IPS-11a (cell line): ENCODE data around the gene RTL10.
A peak's percentile ranks its signal among the peaks of the same experiment; 100 is the strongest.

ENCODE experiments used
- H3K4me3 ChIP-seq: one replicate; pipeline ENCODE4 v1.5.1; 2013; ENCODE audit warnings: low read depth, low read length, control low read depth

RTL10 gene, protein sequence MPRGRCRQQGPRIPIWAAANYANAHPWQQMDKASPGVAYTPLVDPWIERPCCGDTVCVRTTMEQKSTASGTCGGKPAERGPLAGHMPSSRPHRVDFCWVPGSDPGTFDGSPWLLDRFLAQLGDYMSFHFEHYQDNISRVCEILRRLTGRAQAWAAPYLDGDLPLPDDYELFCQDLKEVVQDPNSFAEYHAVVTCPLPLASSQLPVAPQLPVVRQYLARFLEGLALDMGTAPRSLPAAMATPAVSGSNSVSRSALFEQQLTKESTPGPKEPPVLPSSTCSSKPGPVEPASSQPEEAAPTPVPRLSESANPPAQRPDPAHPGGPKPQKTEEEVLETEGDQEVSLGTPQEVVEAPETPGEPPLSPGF

DNA sequence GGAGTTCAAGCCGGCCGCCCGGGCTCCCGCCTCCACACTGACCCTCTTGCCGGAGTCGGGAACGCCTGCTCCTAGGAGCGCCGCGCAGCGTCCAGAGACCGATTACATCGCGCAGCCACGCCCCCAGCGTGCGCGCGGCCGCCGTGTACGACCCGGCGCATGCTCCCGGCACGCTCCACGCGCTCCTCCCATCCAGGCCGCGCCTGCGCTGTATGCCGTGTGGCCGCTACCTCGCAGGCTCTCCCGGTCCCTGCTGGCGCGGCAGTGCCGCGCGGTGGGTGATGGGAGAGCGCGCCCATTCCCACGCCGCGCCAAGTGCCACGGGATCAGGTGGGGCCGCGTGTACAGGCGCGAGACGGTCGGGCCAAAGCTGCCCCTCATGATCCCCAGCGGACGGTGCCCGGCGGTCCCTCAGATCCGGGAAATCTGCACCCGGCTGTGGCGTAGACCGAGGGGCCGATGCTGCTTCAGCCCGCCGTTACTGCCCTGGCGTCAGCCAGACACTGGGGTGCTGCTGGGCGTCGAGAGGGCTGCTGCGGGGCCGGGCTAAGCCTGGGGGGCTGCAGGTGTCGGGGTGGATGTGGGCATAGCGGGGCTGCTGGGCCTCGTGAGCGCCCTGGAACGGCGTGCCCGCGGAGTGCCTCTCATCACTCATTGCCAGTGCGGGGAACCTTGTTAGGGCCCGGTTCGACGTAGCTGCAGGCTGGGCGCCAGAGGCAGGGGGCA lies at the start of gene RTL10, which contains the start of gene GNB1L:
TSS of gene RTL10 (minus strand) at position 97 of the 726 bp plus-strand sequence. CDS start 2,613 bp downstream, outside the sequence.
TSS of gene GNB1L (minus strand) at position 97 of the 726 bp plus-strand sequence. CDS start 33,519 bp downstream, outside the sequence.
- peak within 1 kb of the TSS; percentile 91 for H3K4me3 ChIP-seq

DNA sequence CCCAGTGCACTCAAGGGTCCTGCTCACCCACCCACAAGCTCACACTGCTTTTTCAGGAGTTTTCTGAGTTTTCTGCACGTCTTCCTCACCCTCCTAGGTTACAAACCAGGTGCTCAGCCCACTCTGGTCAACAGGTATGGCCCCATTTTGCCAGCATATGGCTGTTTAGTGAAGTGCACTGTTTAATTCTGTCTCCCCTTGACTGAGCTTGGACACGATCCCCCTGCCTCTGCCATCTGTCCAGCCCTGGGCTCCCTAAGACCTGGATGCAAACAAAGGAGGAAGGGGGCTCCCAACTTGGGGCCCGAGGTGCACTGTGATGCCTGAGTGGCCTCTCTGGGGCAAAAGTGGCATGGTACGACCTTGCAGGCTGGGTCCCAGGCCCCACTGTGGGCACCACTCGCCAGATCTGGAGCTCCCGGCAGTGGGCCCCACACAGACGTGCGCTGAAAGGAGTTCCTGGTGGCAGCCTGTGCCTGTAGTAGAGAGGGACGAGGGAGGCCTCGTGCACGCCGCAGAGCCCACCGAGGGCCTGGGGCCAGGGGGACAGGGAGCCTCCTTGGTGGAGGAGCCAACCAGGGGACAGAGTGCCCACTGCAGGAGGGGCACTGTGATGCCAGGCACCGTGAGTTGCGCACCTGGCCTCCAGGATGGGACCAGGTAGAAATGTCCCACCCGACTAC lies 49.6 kb upstream of the RTL10 start:
- H3K4me3 ChIP-seq, result no peak overlapping the region

GRCh38 chr22:19903513-19903912 lies 48.8 kb upstream of the RTL10 start:
- no peak overlapping the region for H3K4me3 ChIP-seq

DNA sequence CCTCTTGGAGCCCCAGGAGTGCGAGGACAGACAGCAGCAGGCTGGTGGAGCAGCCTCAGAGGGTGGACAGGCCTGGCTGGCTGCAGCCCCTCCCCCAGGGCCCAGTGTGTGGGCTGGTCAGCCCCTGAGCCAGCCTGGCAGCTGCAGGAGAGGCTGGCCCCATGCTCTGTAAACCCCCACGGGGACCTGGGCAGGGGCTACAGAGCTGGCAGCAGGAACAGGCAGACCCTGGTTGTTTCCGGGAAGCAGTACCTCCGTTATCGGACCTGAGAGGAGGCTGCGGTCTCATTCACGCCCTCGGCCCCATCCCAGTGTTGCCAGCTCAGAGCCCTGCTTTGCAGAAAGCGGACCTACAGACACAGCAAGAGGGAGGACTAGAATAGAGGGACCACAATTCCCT lies 48.4 kb upstream of the RTL10 start:
- no peak overlapping the region for H3K4me3 ChIP-seq

- H3K4me3 ChIP-seq, result no peak overlapping the region
Measured at GRCh38 chr22:19902245-19902715, 47.6 kb upstream of the RTL10 start.

DNA sequence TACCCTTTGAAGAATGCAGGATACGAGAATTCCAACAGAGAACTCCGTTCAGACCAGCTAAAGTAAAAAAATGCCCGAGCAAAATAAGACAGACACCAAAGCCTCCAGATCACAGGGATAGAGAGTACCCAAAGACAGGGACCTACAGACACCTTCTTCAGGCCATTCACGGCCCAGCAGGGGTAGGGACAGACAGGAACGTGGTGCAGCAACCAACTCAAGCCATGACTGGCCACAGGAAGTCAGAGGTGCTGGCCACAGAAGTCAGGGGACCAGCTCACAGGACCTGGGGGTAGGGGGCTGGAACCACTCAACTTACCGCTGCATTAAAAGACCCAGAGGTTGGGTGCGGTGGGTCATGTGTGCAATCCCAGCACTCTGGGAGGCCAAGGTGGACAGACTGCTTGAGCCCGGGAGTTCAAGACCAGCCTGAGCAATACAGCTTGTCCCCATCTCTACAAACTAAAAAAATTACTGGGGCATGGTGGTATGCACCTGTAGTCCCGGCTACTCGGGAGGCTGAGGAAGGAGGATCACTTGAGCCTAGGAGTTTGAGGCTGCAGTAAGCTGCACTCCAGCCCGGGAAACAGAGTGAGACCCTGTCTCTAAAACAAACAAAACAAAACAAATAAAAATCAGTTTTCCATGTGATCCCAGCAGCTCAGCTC lies 47.0 kb upstream of the RTL10 start:
- no peak overlapping the region for H3K4me3 ChIP-seq

DNA sequence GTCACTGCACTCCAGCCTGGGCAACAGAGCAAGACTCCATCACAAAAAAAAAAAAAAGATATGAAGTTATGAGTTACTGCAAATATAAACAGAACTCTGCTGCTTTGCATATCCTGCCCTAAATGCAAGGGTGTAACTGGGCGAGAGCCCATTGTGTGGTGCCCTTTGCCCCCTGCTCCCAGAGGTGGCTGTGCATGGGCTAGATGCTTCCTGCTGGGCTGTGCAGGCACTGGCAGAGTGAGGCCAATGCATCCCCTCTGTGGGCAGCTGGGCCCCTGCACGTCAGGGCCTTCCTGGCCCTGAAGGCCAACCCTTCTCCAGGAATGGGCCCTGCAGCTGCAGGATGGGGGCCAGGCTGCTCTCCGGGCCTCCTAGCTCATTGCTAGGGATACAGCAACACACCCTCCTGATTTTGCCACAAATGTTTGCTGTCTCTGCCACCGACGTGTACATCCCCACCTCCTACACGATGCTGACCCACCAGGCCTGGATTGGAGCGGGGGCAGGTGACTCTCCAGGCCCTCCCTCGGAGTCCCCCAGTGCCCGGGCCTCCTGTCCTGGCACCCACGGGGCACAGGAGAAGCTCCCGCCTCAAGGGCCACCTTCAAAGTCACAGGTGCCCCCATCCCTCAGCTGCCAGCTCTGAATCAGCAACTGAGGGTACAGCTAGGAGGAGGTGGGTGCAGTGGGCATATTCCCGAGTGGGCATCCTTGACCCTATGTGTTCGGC lies 46.2 kb upstream of the RTL10 start:
- no peak overlapping the region for H3K4me3 ChIP-seq

GRCh38 chr22:19898831-19899567 lies 44.3 kb upstream of the RTL10 start:
- H3K4me3 ChIP-seq, result no peak overlapping the region

- no peak overlapping the region for H3K4me3 ChIP-seq
Measured at GRCh38 chr22:19898145-19898544, 43.5 kb upstream of the RTL10 start.

DNA sequence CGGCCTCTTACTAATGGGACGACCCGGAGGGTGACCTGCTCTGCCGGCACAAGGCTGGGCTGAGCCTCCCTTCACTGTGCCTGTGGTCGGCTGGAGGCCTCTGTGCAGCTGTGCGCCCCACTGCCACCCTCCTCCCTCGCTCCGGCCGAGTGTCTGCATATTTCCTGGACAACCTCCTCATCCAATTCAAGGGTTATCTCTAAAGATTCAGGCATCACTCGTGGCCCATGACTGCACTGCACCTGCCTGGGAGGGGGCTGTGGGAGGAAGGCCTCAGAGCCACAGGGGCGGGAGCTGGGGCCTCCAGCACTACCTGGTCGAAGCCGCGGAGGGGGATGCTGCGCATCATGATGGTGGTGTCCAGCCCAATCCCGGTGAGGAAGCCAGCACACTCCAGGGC lies 43.1 kb upstream of the RTL10 start:
- H3K4me3 ChIP-seq, result no peak overlapping the region

- no peak overlapping the region for H3K4me3 ChIP-seq
Measured at GRCh38 chr22:19896665-19897355, 42.1 kb upstream of the RTL10 start.

GRCh38 chr22:19895160-19895849 lies 40.6 kb upstream of the RTL10 start:
- H3K4me3 ChIP-seq, result no peak overlapping the region

DNA sequence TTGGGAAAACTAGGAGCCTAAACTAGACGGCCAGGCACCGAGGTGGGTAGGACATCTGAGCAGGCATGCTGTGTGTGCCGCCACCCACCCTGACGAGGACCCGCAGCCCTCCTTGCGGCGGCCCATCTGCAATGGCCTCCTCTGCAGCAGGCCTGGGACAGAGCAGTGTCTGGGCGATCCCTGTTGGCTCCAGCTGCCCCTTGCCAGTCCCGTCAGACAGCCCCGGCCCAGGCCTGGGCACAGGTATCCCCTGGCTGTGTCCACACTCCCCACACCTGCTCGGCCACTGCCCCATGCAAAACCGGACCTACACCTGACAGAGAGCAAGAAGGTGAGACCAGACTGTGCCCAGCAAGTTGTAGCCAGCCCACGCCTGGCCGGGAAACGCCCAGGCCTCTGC lies 38.7 kb upstream of the RTL10 start:
- no peak overlapping the region for H3K4me3 ChIP-seq

- H3K4me3 ChIP-seq, result no peak overlapping the region
Measured at GRCh38 chr22:19892925-19893324, 38.3 kb upstream of the RTL10 start.

DNA sequence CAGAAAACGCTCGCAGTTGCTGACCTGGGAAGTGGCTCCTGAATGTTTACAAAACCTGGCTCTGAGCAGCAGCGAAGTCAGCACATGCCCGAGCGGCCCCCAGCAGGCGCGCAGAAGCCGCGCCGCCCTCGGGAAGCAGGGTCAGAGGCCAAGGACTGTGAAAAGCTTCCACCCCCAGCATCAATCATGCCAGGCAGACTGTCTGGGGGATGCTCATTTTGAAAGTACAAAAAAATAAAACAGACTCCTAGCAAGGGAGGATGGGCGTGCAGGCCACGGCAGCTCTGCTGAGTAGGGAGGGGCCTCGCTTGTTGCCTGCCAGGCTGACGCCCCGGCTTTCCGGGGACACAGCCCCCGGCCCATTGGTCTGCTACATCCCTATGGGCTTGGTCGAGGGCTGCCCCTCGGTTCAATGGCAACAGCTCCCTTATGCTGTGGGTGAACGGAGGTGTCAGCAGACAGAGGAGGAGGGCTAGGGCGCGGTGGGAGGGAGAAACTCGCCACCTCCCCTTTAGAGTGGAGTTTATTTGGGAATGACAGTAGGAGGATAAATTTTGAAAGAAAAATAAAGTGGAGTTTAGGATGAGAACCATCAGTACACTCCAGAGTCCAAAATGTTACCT lies 37.7 kb upstream of the RTL10 start:
- no peak overlapping the region for H3K4me3 ChIP-seq

- H3K4me3 ChIP-seq, result no peak overlapping the region
Measured at GRCh38 chr22:19891317-19892256, 36.9 kb upstream of the RTL10 start.
